ENCODE data around the gene C3orf20. TPM values are rescaled to one million over a fixed set of nuclear protein-coding genes. Genes with fewer than 3 reads are reported as not detected.

Gene C3orf20
- total RNA-seq, 1 experiment from 2014 or later, result not detected

DNA sequence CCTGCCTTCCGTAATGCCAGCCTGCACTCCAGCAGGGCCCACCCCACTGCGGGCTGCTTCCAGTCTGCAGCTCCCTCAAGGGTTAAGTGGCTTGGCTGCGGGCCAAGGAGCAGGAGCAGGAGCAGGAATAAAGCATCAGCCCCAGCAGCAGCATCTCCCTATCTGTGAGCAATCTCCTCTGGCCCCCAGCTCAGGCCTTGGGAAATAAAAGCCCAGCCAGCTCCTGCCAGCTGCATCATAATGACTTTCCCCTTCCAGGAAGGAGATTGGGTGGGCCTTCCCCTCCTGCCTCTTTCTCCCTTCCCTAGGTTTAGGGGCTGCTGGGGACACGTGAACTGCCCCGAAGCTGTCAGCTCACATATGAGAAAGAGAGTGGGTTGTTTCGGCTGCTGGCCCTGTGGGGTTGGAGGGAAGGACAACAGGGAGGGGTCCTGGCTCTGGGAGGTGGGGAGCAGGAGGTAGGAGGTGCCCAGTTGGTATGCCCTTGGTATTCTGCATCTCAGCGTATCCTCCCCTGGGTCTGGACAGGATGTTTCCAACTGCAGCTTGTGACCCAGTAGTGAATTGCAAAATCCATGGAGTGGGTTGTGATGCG is 109.2 kb downstream of the C3orf20 start:
- peak overlapping the region; percentile 79; the same call in 1 of the 2 replicates for H3K27ac Mint-ChIP-seq
- CTCF ChIA-PET, result interaction anchor here (0.6 to 2.4 kb wide), 14 partner anchors 9 to 183 kb away, joined by 3 to 14 read pairs (median 5); no protein-coding TSS in a partner anchor
- ATAC-seq, result peak; percentile 71

More for the DNA sequence above, 109.2 kb downstream of the C3orf20 start:
- Mint-ChIP-seq H3K9me3 (peaks cover 13% of the 10 kb centered on the region), H3K4me3 (no peak overlapping the region), H3K27me3 (ENCODE audit: low read depth) (no peaks in the 10 kb centered on the region), H3K36me3 (no peaks in the 10 kb centered on the region), H3K4me1 (peaks cover 18% of the 10 kb centered on the region)
- POLR2A ChIA-PET, result no interaction called here
- DNase-seq (ENCODE audit: low spot score), result peak; percentile 43
- TF ChIP-seq IRF2 (CRISPR knock-in tag; IDR thresholded peaks at IDR 0.05; ENCODE audit: borderline replicate concordance, low read depth) (no peak), NFYB (CRISPR knock-in tag; conservative IDR thresholded peaks at IDR 0.05; ENCODE audit: low read depth) (no peak), ZNF396 (CRISPR knock-in tag; IDR thresholded peaks at IDR 0.05; ENCODE audit: borderline replicate concordance) (no peak), EMX1 (CRISPR knock-in tag; IDR thresholded peaks at IDR 0.05) (no peak), OVOL2 (CRISPR knock-in tag; IDR thresholded peaks at IDR 0.05; ENCODE audit: borderline replicate concordance) (no peak), FOXJ3 (CRISPR knock-in tag; IDR thresholded peaks at IDR 0.05; ENCODE audit: borderline replicate concordance) (no peak), HMGA2 (CRISPR knock-in tag; IDR thresholded peaks at IDR 0.05) (no peak), TEAD1 (CRISPR knock-in tag; IDR thresholded peaks at IDR 0.05) (no peak), ETV6 (CRISPR knock-in tag; IDR thresholded peaks at IDR 0.05) (no peak), ZNF423 (CRISPR knock-in tag; IDR thresholded peaks at IDR 0.05) (no peak)
- TF ChIP-seq, protein P1, sequence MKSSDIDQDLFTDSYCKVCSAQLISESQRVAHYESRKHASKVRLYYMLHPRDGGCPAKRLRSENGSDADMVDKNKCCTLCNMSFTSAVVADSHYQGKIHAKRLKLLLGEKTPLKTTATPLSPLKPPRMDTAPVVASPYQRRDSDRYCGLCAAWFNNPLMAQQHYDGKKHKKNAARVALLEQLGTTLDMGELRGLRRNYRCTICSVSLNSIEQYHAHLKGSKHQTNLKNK (CRISPR knock-in tag; IDR thresholded peaks at IDR 0.05), result no peak
- TF ChIP-seq, protein P2, sequence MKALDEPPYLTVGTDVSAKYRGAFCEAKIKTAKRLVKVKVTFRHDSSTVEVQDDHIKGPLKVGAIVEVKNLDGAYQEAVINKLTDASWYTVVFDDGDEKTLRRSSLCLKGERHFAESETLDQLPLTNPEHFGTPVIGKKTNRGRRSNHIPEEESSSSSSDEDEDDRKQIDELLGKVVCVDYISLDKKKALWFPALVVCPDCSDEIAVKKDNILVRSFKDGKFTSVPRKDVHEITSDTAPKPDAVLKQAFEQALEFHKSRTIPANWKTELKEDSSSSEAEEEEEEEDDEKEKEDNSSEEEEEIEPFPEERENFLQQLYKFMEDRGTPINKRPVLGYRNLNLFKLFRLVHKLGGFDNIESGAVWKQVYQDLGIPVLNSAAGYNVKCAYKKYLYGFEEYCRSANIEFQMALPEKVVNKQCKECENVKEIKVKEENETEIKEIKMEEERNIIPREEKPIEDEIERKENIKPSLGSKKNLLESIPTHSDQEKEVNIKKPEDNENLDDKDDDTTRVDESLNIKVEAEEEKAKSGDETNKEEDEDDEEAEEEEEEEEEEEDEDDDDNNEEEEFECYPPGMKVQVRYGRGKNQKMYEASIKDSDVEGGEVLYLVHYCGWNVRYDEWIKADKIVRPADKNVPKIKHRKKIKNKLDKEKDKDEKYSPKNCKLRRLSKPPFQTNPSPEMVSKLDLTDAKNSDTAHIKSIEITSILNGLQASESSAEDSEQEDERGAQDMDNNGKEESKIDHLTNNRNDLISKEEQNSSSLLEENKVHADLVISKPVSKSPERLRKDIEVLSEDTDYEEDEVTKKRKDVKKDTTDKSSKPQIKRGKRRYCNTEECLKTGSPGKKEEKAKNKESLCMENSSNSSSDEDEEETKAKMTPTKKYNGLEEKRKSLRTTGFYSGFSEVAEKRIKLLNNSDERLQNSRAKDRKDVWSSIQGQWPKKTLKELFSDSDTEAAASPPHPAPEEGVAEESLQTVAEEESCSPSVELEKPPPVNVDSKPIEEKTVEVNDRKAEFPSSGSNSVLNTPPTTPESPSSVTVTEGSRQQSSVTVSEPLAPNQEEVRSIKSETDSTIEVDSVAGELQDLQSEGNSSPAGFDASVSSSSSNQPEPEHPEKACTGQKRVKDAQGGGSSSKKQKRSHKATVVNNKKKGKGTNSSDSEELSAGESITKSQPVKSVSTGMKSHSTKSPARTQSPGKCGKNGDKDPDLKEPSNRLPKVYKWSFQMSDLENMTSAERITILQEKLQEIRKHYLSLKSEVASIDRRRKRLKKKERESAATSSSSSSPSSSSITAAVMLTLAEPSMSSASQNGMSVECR (CRISPR knock-in tag; IDR thresholded peaks at IDR 0.05; ENCODE audit: borderline replicate concordance), result no peak
- TF ChIP-seq, protein P3, sequence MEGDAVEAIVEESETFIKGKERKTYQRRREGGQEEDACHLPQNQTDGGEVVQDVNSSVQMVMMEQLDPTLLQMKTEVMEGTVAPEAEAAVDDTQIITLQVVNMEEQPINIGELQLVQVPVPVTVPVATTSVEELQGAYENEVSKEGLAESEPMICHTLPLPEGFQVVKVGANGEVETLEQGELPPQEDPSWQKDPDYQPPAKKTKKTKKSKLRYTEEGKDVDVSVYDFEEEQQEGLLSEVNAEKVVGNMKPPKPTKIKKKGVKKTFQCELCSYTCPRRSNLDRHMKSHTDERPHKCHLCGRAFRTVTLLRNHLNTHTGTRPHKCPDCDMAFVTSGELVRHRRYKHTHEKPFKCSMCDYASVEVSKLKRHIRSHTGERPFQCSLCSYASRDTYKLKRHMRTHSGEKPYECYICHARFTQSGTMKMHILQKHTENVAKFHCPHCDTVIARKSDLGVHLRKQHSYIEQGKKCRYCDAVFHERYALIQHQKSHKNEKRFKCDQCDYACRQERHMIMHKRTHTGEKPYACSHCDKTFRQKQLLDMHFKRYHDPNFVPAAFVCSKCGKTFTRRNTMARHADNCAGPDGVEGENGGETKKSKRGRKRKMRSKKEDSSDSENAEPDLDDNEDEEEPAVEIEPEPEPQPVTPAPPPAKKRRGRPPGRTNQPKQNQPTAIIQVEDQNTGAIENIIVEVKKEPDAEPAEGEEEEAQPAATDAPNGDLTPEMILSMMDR (IDR thresholded peaks at IDR 0.05), result no peak
- TF ChIP-seq, protein P4, sequence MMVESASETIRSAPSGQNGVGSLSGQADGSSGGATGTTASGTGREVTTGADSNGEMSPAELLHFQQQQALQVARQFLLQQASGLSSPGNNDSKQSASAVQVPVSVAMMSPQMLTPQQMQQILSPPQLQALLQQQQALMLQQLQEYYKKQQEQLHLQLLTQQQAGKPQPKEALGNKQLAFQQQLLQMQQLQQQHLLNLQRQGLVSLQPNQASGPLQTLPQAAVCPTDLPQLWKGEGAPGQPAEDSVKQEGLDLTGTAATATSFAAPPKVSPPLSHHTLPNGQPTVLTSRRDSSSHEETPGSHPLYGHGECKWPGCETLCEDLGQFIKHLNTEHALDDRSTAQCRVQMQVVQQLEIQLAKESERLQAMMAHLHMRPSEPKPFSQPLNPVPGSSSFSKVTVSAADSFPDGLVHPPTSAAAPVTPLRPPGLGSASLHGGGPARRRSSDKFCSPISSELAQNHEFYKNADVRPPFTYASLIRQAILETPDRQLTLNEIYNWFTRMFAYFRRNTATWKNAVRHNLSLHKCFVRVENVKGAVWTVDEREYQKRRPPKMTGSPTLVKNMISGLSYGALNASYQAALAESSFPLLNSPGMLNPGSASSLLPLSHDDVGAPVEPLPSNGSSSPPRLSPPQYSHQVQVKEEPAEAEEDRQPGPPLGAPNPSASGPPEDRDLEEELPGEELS (CRISPR knock-in tag; IDR thresholded peaks at IDR 0.05), result no peak
- TF ChIP-seq, protein P5, sequence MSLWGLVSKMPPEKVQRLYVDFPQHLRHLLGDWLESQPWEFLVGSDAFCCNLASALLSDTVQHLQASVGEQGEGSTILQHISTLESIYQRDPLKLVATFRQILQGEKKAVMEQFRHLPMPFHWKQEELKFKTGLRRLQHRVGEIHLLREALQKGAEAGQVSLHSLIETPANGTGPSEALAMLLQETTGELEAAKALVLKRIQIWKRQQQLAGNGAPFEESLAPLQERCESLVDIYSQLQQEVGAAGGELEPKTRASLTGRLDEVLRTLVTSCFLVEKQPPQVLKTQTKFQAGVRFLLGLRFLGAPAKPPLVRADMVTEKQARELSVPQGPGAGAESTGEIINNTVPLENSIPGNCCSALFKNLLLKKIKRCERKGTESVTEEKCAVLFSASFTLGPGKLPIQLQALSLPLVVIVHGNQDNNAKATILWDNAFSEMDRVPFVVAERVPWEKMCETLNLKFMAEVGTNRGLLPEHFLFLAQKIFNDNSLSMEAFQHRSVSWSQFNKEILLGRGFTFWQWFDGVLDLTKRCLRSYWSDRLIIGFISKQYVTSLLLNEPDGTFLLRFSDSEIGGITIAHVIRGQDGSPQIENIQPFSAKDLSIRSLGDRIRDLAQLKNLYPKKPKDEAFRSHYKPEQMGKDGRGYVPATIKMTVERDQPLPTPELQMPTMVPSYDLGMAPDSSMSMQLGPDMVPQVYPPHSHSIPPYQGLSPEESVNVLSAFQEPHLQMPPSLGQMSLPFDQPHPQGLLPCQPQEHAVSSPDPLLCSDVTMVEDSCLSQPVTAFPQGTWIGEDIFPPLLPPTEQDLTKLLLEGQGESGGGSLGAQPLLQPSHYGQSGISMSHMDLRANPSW (CRISPR knock-in tag; conservative IDR thresholded peaks at IDR 0.05; ENCODE audit: low read depth), result no peak
- TF ChIP-seq, protein P6, sequence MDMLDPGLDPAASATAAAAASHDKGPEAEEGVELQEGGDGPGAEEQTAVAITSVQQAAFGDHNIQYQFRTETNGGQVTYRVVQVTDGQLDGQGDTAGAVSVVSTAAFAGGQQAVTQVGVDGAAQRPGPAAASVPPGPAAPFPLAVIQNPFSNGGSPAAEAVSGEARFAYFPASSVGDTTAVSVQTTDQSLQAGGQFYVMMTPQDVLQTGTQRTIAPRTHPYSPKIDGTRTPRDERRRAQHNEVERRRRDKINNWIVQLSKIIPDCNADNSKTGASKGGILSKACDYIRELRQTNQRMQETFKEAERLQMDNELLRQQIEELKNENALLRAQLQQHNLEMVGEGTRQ (CRISPR knock-in tag; IDR thresholded peaks at IDR 0.05), result no peak; the same call in 1 of the 2 replicates
- TF ChIP-seq, protein P7, sequence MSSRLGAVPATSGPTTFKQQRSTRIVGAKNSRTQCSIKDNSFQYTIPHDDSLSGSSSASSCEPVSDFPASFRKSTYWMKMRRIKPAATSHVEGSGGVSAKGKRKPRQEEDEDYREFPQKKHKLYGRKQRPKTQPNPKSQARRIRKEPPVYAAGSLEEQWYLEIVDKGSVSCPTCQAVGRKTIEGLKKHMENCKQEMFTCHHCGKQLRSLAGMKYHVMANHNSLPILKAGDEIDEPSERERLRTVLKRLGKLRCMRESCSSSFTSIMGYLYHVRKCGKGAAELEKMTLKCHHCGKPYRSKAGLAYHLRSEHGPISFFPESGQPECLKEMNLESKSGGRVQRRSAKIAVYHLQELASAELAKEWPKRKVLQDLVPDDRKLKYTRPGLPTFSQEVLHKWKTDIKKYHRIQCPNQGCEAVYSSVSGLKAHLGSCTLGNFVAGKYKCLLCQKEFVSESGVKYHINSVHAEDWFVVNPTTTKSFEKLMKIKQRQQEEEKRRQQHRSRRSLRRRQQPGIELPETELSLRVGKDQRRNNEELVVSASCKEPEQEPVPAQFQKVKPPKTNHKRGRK (CRISPR knock-in tag; IDR thresholded peaks at IDR 0.05; ENCODE audit: borderline replicate concordance), result no peak

Measured in WTC11 (cell line).